Lung (tissue), 12 donors: ENCODE results near the gene AAMP. TPM values are rescaled to one million over a fixed set of nuclear protein-coding genes. Genes with fewer than 3 reads are reported as not detected.

Source experiments
- ATAC-seq: fragments of 200-7000 bp; cut with Tn5 transposase; one replicate; pipeline ENCODE4 v1.9.1; 2020; ENCODE audit warnings: moderate number of reproducible peaks; ENCODE audit not compliant: insufficient read depth, low FRiP score
- DNase-seq, 3 donors: peaks; one replicate each; pipeline ENCODE4 v3.0.0-alpha.2; 2013 to 2017
- H3K27ac ChIP-seq, 2 donors: one replicate each; pipeline ENCODE4 v1.5.1; 2013; ENCODE audit warnings: mild to moderate bottlenecking in 2 of 2, moderate library complexity in 2 of 2, control low read depth in 1 of 2, inconsistent platforms in 1 of 2, low read depth in 1 of 2, low read length in 1 of 2
- H3K27me3 ChIP-seq, 3 donors: one replicate each; pipeline ENCODE4 v1.5.1; 2013; ENCODE audit warnings: low read length in 2 of 3; ENCODE audit not compliant: control insufficient read depth in 3 of 3, insufficient read depth in 3 of 3
- H3K36me3 ChIP-seq, 4 donors: one replicate each; pipeline ENCODE4 v1.5.1; 2013; ENCODE audit warnings: low read length in 4 of 4, mild to moderate bottlenecking in 1 of 4, moderate library complexity in 1 of 4; ENCODE audit not compliant: control insufficient read depth in 4 of 4, insufficient read depth in 4 of 4
- H3K4me1 ChIP-seq, 5 donors: one replicate each; pipeline ENCODE4 v1.5.1; 2013; ENCODE audit warnings: low read length in 5 of 5, mild to moderate bottlenecking in 2 of 5, moderate library complexity in 1 of 5; ENCODE audit not compliant: control insufficient read depth in 5 of 5, insufficient read depth in 5 of 5
- H3K4me3 ChIP-seq: one replicate; pipeline ENCODE4 v1.5.1; 2013; ENCODE audit warnings: mild to moderate bottlenecking, control low read depth, moderate library complexity
- H3K9ac ChIP-seq, 2 donors: one replicate each; pipeline ENCODE4 v1.5.1; 2013; ENCODE audit warnings: low read length in 2 of 2, control low read depth in 1 of 2; ENCODE audit not compliant: insufficient read depth in 1 of 2
- H3K9me3 ChIP-seq, 4 donors: one replicate each; pipeline ENCODE4 v1.5.1; 2013; ENCODE audit warnings: low read length in 3 of 4, mild to moderate bottlenecking in 1 of 4, moderate library complexity in 1 of 4; ENCODE audit not compliant: control insufficient read depth in 4 of 4, insufficient read depth in 3 of 4
- WGBS, 2 donors: extraction: QIAGEN DNeasy Blood & Tissue Kit; methylation state at CpG; one replicate each; pipeline ENCODE4 v1.1.7; 2013; 5-methylcytosine and 5-hydroxymethylcytosine counted together
- polyA plus RNA-seq, 2 donors: library from polyadenylated mRNA; stranded (reverse); fragments of 200-250 nt; gene quantifications; one replicate each; pipeline ENCODE4 v1.2.1, GENCODE V29; 2013
- total RNA-seq, 2 donors: library from RNA; depleted of rRNA in 1 of 2; stranded (reverse); fragments of >200 nt in 1 of 2; gene quantifications; one replicate each; pipeline ENCODE4 v1.2.1, GENCODE V29; 2014 to 2021
- TF ChIP-seq, protein P1 (sequence below): IDR thresholded peaks from 2 replicates; pipeline ENCODE4 v1.5.1; 2012; ENCODE audit warnings: mild to moderate bottlenecking; ENCODE audit errors: control extremely low read depth, extremely low read depth
- donor health status: control.
- donor health status: control.
- donor health status: Bipolar disorder and iron deficiency.
- donor health status: healthy.
- donor health status: DM: yes; HTN: yes; CAD: no.

Gene AAMP
- total and polyA plus RNA-seq, 4 donors = 62.0 to 193 (median 78.5) TPM

DNA sequence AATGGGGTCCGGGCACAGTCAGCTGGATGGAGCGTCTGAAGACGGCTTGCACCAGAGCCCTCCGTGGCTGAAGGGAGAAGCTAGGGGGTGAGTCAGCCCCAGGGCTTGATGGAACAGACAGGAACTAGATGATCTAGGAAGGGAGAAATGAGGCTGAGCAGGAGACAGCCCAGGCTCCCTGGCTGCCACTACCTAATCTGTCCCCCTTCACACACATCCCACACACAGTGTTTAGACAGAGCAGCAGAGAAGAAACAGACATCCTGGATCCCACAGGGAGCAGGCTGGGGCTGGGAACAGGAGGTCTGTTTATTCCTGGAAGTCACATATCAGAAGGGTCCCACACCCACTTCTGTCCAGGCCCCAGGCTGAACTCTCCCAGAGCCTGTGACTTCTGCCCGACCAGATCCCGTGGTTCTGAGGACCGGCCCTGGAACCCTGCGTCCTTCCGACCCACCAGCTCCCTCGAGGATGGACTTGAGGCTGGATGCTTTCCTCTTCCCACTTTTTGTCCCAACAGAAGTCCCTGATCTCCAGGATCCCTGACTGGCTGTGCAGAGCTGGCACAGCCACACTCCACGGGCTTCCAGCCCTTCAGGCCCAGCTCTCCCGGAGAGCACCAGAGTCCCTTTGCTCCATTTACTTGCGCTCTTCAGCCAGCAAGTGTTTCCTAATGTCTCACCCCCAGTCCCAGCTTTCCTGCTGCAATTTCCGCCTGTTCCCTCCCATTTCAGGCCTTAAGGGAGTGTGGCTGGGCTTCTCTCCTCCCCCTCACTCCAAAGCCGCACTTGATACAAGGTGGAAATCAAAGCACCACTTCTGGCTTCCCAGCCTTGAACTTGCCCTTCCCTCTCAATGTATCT, 10.6 kb downstream of the AAMP start:
- no peaks in the 10 kb centered on the region for H3K27me3 ChIP-seq
- no peaks in the 10 kb centered on the region for H3K9me3 ChIP-seq
- peak in 2 of 3 donors; percentile 26 to 58 for DNase-seq
- peaks cover 0 to 20% (median 9%) of the 10 kb centered on the region in 4 donors for H3K36me3 ChIP-seq
- no peak overlapping the region for H3K4me3 ChIP-seq
- peak; percentile 49 for ATAC-seq
- H3K9ac ChIP-seq = no peak overlapping the region
- H3K27ac ChIP-seq = peak overlapping the region; percentile 11 to 73
- 35 to 62% methylated on average over 15 of the region's 15 CpGs for WGBS, 2 donors
- peaks cover 0 to 34% (median 18%) of the 10 kb centered on the region in 5 donors for H3K4me1 ChIP-seq
- TF ChIP-seq, protein P1, sequence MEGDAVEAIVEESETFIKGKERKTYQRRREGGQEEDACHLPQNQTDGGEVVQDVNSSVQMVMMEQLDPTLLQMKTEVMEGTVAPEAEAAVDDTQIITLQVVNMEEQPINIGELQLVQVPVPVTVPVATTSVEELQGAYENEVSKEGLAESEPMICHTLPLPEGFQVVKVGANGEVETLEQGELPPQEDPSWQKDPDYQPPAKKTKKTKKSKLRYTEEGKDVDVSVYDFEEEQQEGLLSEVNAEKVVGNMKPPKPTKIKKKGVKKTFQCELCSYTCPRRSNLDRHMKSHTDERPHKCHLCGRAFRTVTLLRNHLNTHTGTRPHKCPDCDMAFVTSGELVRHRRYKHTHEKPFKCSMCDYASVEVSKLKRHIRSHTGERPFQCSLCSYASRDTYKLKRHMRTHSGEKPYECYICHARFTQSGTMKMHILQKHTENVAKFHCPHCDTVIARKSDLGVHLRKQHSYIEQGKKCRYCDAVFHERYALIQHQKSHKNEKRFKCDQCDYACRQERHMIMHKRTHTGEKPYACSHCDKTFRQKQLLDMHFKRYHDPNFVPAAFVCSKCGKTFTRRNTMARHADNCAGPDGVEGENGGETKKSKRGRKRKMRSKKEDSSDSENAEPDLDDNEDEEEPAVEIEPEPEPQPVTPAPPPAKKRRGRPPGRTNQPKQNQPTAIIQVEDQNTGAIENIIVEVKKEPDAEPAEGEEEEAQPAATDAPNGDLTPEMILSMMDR = no peak

DNA sequence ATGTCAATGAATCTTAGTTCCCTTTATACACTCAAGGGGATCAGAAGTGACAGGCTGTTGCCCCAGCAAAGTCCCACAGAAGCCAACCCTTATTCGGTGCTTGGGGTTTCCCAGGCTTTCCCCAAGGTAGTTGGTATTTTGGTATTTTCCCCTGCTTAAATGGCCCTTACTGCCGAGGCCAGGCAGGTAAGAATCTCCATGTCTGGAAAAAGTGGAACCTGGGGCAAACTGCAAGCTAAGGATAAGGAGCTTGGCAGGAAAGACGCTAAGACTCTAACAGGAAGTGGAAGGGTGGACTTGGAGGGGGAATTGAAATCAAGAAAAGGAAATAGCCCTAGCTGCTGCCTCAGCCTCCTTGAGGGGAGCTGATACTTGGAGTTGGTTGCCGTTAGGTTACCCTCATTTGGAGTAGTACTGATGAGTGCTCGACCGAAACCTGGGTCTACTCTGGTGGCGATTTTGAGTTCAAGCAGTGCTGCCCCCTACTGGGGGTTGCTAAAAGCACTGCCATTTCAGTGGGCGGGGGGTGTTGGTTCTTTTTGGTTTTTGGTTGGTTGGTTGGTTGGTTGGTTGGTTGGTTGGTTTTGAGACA, 12.5 kb downstream of the AAMP start:
- DNase-seq (peak in 2 of 3 donors; percentile 18 to 27), ATAC-seq (peak; percentile 49)
- 24 to 42% methylated on average over 8 of the region's 8 CpGs for WGBS, 2 donors
- H3K27me3 ChIP-seq = no peaks in the 10 kb centered on the region
- no peak overlapping the region for H3K4me3 ChIP-seq
- H3K4me1 ChIP-seq = peaks cover 0 to 32% (median 18%) of the 10 kb centered on the region in 5 donors
- H3K9me3 ChIP-seq = no peaks in the 10 kb centered on the region
- H3K36me3 ChIP-seq = peaks cover 8 to 27% (median 23%) of the 10 kb centered on the region in 4 donors
- H3K9ac ChIP-seq = no peak overlapping the region
- TF ChIP-seq, protein P1 = peak; percentile 15
- peak overlapping the region in 1 of 2 donors; percentile 71 for H3K27ac ChIP-seq

DNA sequence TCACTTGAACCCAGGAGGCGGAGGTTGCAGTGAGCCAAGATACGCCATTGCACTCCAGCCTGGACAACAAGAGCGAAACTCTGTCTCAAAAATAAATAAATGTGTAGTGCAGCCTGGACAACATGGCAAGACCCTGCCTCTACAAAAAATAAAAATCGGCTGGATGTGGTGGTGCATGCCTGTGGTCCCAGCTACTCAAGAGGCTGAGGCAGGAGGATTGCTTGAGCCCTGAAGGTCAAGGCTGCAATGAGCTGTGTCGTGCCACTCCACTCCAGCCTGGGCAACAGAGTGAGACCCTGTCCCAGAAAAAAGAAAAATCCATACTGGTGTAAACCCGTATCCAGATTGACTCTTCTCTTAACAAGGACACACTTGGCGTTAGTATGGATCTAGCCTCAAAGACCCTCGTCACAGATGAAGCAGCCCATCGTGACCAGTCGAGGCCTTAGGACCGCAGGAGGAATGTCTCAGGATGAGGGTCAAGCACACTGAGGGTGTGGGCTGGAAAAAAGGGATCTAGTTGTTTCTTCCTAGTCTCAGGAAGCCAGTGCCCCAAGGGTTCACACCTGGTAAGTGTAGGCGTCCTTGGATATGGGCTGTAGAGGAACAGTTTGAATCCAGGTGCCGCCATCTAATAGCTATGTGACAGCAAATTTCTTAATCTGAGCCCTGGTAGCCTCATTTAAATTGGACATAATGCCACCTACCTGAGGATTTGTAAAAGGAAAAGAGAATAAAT, 13.2 kb downstream of the AAMP start:
- peaks cover 8 to 32% (median 29%) of the 10 kb centered on the region in 4 donors for H3K36me3 ChIP-seq
- H3K27ac ChIP-seq = no peak overlapping the region

More for the DNA sequence above, 13.2 kb downstream of the AAMP start:
- WGBS, 2 donors = 89 to 94% methylated on average over 13 of the region's 13 CpGs
- H3K27me3 ChIP-seq = no peaks in the 10 kb centered on the region
- no peaks in the 10 kb centered on the region for H3K9me3 ChIP-seq
- peaks cover 0 to 31% (median 18%) of the 10 kb centered on the region in 5 donors for H3K4me1 ChIP-seq
- no peak overlapping the region for H3K9ac ChIP-seq
- ATAC-seq (no peak), DNase-seq (no peak)
- TF ChIP-seq, protein P1 = no peak
- no peak overlapping the region for H3K4me3 ChIP-seq
